ENCODE data around the gene SLC10A1. TPM values are rescaled to one million over a fixed set of nuclear protein-coding genes. Genes with fewer than 3 reads are reported as not detected.

SLC10A1 gene
- total and polyA plus RNA-seq, 2 of the 8 experiments (the other 6 are each of a cell fraction or from before 2014, with no cell fraction given) = not detected

DNA sequence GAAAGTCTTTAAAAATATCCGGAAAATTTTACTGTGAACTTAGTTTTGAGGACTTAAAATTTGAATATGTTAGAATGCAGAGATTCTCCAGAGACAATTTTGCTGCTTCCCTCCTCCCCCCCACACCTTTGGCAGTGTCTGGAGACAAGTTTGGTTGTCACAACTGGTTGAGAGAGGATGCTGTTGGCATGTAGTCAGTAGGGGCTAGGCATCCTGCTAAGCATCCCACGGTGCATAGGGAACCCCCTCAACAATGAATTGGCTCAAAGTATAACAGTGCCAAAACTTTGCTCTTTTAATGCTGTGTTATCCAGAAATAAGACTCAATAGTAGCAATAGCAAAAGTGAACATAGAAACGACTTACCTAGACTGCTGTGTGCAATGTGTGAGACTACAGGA, 26.5 kb downstream of the SLC10A1 start:
- Histone ChIP-seq H4K5ac (ENCODE audit: insufficient read length, low read depth, low read length) (no peak overlapping the region), H3K18ac (ENCODE audit: extremely low read depth, low read length) (no peak overlapping the region), H3K27me3 (replicated peaks in 1 of 4; ENCODE audit: control insufficient read depth in 3 of 4, extremely low read depth in 1 of 4, insufficient read depth in 3 of 4, low read length in 3 of 4) (no peaks in the 10 kb centered on the region), H3K9ac (replicated peaks in 1 of 4; ENCODE audit: extremely low read depth in 1 of 4, low read depth in 3 of 4, low read length in 3 of 4) (no peak overlapping the region; a peak in 1 of 7 replicates), H2BK12ac (ENCODE audit: low read depth, low read length) (no peak overlapping the region), H3K23me2 (ENCODE audit: low read depth, low read length) (peaks cover 3% of the 10 kb centered on the region; the same call in 1 of the 2 replicates), H2AK5ac (ENCODE audit: low read depth, low read length) (no peak overlapping the region), H4K91ac (replicated peaks; ENCODE audit: insufficient read length, low read length) (no peak overlapping the region), H3K23ac (ENCODE audit: insufficient read length) (no peak overlapping the region), H3K4ac (replicated peaks; ENCODE audit: insufficient read length, low read depth, low read length) (no peak overlapping the region), H2BK15ac (ENCODE audit: low read length) (no peak overlapping the region), H2AFZ (ENCODE audit: low read length) (no peak overlapping the region), H3K14ac (ENCODE audit: insufficient read length) (no peak overlapping the region), H3K56ac (replicated peaks; ENCODE audit: insufficient read length, low read depth, low read length) (no peak overlapping the region), H4K8ac (ENCODE audit: extremely low read depth, insufficient read depth, low read length) (no peak overlapping the region), H3K79me2 (ENCODE audit: control insufficient read depth in 1 of 2, insufficient read depth in 2 of 2, low read length in 2 of 2) (peaks cover 6 to 42% of the 10 kb centered on the region in 2 experiments), H3K4me2 (ENCODE audit: insufficient read depth in 1 of 2, low read depth in 2 of 2, low read length in 2 of 2) (no peak overlapping the region), H2BK5ac (ENCODE audit: low read depth, low read length) (no peak overlapping the region), H2BK120ac (replicated peaks; ENCODE audit: low read depth, low read length) (no peak overlapping the region), H3K4me3 (ENCODE audit: extremely low read depth in 1 of 4, insufficient read depth in 2 of 4, low read depth in 3 of 4, low read length in 4 of 4) (no peak overlapping the region), H4K20me1 (replicated peaks in 1 of 2; ENCODE audit: control insufficient read depth in 1 of 2, insufficient read depth in 2 of 2, low read length in 2 of 2) (peaks cover 14 to 15% of the 10 kb centered on the region in 2 experiments), H3K36me3 (ENCODE audit: control insufficient read depth in 2 of 4, insufficient read depth in 4 of 4, low read length in 3 of 4) (peaks cover 39 to 77% (median 67%) of the 10 kb centered on the region in 4 experiments), H3K79me1 (ENCODE audit: low read depth, low read length) (peaks cover 9% of the 10 kb centered on the region; the same call in 1 of the 2 replicates), H3K27ac (ENCODE audit: low read depth, low read length) (no peak overlapping the region), H2BK20ac (ENCODE audit: low read length) (no peak overlapping the region), H3K9me3 (ENCODE audit: insufficient read depth in 2 of 2, low read depth in 1 of 2, low read length in 1 of 2) (no peaks in the 10 kb centered on the region), H3K4me1 (replicated peaks in 1 of 4; ENCODE audit: control insufficient read depth in 3 of 4, insufficient read depth in 4 of 4, low read length in 3 of 4) (peaks cover 0 to 5% (median 3%) of the 10 kb centered on the region in 4 experiments; a peak in 5 of 7 replicates)
- FAIRE-seq = no peak
- POLR2A ChIA-PET (ENCODE audit: partially characterized antibody) = interaction anchor here (1.3 to 1.7 kb wide), 2 partner anchors 9 to 11 kb away, joined by 4 read pairs; no protein-coding TSS in a partner anchor
- 90% methylated on average over 3 of the region's 3 CpGs; no CpG with 5 or more reads in 1 of the 2 experiments for WGBS, 2 experiments (ENCODE audit: extremely low coverage in 1 of 2, insufficient coverage in 1 of 2, insufficient read length in 1 of 2, insufficient replicate concordance in 2 of 2, low coverage in 1 of 2, low lambda C conversion rate in 2 of 2, missing lambda C conversion rate in 1 of 2)
- no peak for DNase-seq (ENCODE audit: low read depth in 1 of 2, low spot score in 2 of 2)
- TF ChIP-seq POLR2AphosphoS5 (IDR thresholded peaks at IDR 0.05; ENCODE audit: low read depth, low read length) = peak; percentile 61
- TF ChIP-seq RAD21 (IDR thresholded peaks at IDR 0.05 in 1 of 2, conservative IDR thresholded peaks at IDR 0.05 in 1 of 2; ENCODE audit: low read depth in 2 of 2, low read length in 2 of 2) = no peak
- CTCF ChIA-PET (ENCODE audit: partially characterized antibody) = no interaction called here

Data from H1 (cell line).